Hair follicular keratinocyte (primary cell): ENCODE results near the gene NUBP2. TPM values are rescaled to one million over a fixed set of nuclear protein-coding genes. Genes with fewer than 3 reads are reported as not detected.

Source experiments
- total RNA-seq: library from RNA; depleted of rRNA; stranded (reverse); fragments of >200 nt; gene quantifications from 2 replicates; pipeline ENCODE4 v1.2.3, GENCODE V29; 2015

Gene NUBP2
- 95.2 and 178 TPM in 2 replicates for total RNA-seq

DNA sequence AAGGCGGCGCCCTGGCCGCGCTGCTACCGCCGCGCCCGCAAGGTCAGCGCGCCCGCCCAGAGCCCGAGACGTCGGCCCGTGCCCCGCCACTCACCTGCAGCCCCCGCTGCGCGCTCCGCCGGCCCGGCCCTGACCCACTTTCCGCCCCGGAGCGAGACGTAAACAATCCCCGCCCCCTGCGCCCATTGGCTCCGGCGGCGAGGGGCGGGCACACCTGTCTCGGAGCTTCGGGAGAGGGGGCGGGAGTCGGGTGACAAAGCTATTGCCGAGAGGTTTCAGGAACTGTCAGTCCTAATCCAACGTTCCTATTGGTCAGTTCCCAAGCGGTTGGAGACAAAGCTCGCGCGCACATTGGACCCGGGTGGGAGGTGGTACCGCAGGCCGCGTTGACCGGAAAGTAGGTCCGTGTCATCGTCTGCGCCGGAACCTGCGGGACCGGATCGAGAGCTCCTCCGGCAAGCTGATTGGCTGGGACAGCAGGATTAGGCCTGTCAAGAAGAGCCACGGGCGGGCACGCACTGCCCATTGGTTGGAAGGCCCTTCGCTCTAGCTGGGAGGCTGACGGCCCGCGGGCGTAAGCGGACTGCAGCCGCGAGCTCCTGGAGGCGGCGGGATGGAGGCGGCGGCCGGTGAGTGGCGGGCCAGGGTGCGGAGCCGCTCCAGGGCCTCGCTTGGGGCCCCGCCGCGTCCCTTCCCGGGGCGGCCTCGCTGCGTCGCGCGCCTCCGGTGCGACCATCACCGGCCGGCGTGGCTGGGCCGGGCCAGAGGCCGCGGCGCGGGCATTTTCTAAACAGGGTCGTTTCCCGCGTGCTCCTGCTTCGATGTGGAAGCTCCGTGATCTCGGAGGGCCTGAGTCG, at the start of gene NUBP2, which contains the start of gene SPSB3:
NUBP2 (plus strand) TSS at position 553 of the 857 bp plus-strand sequence; CDS start at position 614, 61 bp downstream.
SPSB3 (minus strand) TSS at position 164 of the 857 bp plus-strand sequence. CDS start 1,088 bp downstream, outside the sequence.

DNA sequence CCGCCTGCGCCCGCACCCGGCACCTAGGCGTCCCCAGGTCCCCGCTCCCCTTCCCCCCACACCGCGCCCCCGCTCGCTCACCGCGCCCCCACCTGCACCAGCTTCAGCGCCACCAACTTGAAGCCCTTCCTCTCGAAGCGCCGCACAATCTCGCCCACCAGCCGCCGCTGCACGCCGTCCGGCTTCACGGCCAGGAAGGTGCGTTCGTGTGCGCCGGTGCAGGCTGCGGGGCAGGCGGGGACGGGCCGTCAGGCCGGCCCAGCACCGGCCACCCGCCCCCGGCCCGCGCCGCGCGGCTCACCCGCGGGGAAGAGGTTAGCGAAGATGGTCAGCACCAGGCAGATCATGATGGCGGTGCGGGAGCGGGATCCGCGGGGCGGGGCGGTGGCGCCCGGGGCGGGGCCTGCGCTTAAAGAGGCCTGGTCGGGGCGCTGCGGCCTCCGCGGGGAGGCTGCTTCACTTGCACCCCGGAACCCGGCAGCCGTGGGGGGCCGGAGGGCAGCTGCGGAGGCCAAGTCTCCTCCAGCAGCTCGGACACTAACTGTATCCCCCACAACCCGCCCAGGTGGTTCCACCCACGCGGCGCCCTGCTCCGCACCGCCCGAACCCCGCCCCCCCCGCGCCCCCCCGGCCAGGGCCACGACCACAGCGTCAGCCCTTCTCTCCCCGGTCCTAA, 11.4 kb upstream of the NUBP2 start, which contains the start of gene NME3:
NME3 (minus strand) TSS at position 356 of the 676 bp plus-strand sequence; CDS start at position 347, 9 bp downstream.

GRCh38 chr16:1772362-1772907, 10.3 kb upstream of the NUBP2 start, which contains the start of gene EME2:
EME2 (plus strand) TSS chr16:1772810; CDS start chr16:1773228, 418 bp downstream.

DNA sequence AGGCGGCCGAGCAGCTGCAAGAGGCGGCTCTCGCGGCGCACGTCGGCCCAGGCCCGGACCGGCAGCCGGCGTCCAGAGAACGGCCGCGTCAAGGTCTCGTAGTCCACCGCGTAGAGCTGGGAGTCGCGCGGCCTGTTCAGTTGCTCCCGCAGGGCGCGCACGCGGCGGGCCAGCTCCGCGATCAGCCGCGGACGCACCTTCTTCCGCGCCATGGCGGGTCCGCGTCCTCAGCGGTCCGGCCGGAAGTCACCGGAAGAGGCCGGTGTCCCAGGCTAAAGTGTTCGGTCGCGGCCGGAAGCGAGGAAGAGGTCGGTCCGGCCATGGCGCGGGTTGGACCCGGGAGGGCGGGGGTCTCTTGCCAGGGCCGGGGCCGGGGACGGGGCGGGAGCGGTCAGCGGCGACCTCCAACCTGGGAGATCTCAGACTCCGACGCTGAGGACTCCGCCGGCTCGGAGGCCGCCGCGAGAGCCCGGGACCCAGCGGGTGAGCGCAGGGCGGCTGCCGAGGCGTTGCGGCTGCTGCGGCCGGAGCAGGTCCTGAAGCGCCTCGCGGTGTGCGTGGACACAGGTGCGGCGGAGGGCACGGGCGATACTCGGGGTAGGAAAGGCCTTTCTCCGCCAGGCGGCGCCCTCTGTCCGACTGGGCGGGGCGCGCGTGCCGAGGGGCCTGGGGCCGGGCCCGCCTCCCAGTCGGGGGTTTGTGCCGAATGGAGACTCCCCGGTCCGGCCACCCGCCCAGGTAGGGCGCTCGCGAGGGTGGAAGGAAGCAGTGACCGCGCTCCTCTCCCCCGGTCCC, 9.7 kb upstream of the NUBP2 start, which contains the start of gene MRPS34:
MRPS34 (minus strand) TSS at position 227 of the 795 bp plus-strand sequence; CDS start at position 212, 15 bp downstream.

GRCh38 chr16:1793578-1794220, 10.9 kb downstream of the NUBP2 start, which contains the start of gene IGFALS:
IGFALS (minus strand) TSS chr16:1793705; CDS start chr16:1793652, 53 bp downstream.

GRCh38 chr16:1826691-1827573, 44.2 kb downstream of the NUBP2 start, which contains the start of the genes FAHD1 and HAGH:
FAHD1 (plus strand) TSS chr16:1827206; CDS start chr16:1827239, 33 bp downstream.
HAGH (minus strand) TSS chr16:1826825; CDS start chr16:1826787, 38 bp downstream.

Other genes starting within 250 kb of the NUBP2 start
- 2.7 TPM in 1 of 2 replicates, not detected in the other for gene TMEM204, start 249.3 kb upstream of the NUBP2 start, total RNA-seq
- gene IFT140, start 170.9 kb upstream of the NUBP2 start, total RNA-seq = 8.1 and 11.2 TPM in 2 replicates
- 5.9 and 7.0 TPM in 2 replicates for gene CRAMP1, start 170.6 kb upstream of the NUBP2 start, total RNA-seq
- gene JPT2, start 104.7 kb upstream of the NUBP2 start, total RNA-seq = 68.1 and 84.7 TPM in 2 replicates
- gene MAPK8IP3, start 76.8 kb upstream of the NUBP2 start, total RNA-seq = 7.4 and 28.2 TPM in 2 replicates
- gene NME3, start 11.4 kb upstream of the NUBP2 start, total RNA-seq = 53.2 and 65.0 TPM in 2 replicates
- gene EME2, start 10.2 kb upstream of the NUBP2 start, total RNA-seq = 2.6 and 3.3 TPM in 2 replicates
- gene MRPS34, start 9.8 kb upstream of the NUBP2 start, total RNA-seq = 136 and 217 TPM in 2 replicates
- 29.6 and 50.4 TPM in 2 replicates for gene SPSB3, start 389 bp upstream of the NUBP2 start, total RNA-seq
- not detected in 2 replicates for gene IGFALS, start 10.7 kb downstream of the NUBP2 start, total RNA-seq
- gene HAGH, start 43.9 kb downstream of the NUBP2 start, total RNA-seq = 59.8 and 73.5 TPM in 2 replicates
- gene FAHD1, start 44.2 kb downstream of the NUBP2 start, total RNA-seq = 32.2 and 34.9 TPM in 2 replicates
- 0.08 TPM in 1 of 2 replicates, not detected in the other for gene MEIOB, start 89.2 kb downstream of the NUBP2 start, total RNA-seq
- gene HS3ST6, start 135.5 kb downstream of the NUBP2 start, total RNA-seq = not detected in 2 replicates
- 6.3 and 6.4 TPM in 2 replicates for gene MSRB1, start 160.2 kb downstream of the NUBP2 start, total RNA-seq
- gene RPL3L, start 171.7 kb downstream of the NUBP2 start, total RNA-seq = 0.55 TPM in 1 of 2 replicates, not detected in the other
- gene NDUFB10, start 176.6 kb downstream of the NUBP2 start, total RNA-seq = 168 and 283 TPM in 2 replicates
- gene RPS2, start 181.9 kb downstream of the NUBP2 start, total RNA-seq = 4,608 and 4,861 TPM in 2 replicates
- 0.16 TPM in 1 of 2 replicates, not detected in the other for gene RNF151, start 183.9 kb downstream of the NUBP2 start, total RNA-seq
- gene TBL3, start 189.1 kb downstream of the NUBP2 start, total RNA-seq = 85.0 and 114 TPM in 2 replicates
- gene NOXO1, start 198.5 kb downstream of the NUBP2 start, total RNA-seq = 1.2 and 2.1 TPM in 2 replicates
- gene GFER, start 201.2 kb downstream of the NUBP2 start, total RNA-seq = 21.3 and 23.3 TPM in 2 replicates
- gene SYNGR3, start 207.0 kb downstream of the NUBP2 start, total RNA-seq = 0.68 and 5.4 TPM in 2 replicates
- 62.8 and 87.5 TPM in 2 replicates for gene ZNF598, start 226.9 kb downstream of the NUBP2 start, total RNA-seq
- gene NPW, start 236.8 kb downstream of the NUBP2 start, total RNA-seq = 0.68 TPM in 1 of 2 replicates, not detected in the other
- gene NHERF2, start 243.9 kb downstream of the NUBP2 start, total RNA-seq = 7.6 and 7.9 TPM in 2 replicates